B cell (primary cell): ENCODE measurements around the gene NUP58.

Experiments used
- EZH2 ChIP-seq: IDR thresholded peaks from 2 replicates; pipeline ENCODE4 v1.6.1; 2012; ENCODE audit warnings: borderline replicate concordance, low read depth, mild to moderate bottlenecking, moderate library complexity, low read length; ENCODE audit not compliant: insufficient read depth, poor library complexity, severe bottlenecking
- TF ChIP-seq, protein P1 (sequence below): fragments of 200-600 bp; IDR thresholded peaks from one replicate; pipeline ENCODE4 v1.8.0; 2022; ENCODE audit warnings: antibody characterized with exemption, mild to moderate bottlenecking

DNA sequence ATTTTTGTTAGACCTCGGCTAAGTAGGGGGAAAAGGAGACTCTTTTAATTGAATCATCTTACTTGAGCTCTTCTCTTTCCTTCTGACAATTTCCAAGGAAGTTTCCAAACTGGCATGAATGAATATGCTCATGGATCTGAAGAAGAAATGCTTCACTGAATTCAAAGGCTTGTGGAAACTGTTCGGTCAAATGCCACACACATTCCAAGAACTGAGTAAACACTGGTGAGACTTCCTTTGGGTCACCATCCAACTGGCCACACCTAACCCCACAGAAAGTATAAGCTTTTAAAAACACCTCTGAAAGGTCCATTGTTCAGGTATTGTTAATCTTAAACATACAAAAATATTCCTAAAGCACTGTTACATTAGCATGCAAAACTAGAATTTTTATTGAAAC, 47.7 kb upstream of the NUP58 start:
- TF ChIP-seq, protein P1, sequence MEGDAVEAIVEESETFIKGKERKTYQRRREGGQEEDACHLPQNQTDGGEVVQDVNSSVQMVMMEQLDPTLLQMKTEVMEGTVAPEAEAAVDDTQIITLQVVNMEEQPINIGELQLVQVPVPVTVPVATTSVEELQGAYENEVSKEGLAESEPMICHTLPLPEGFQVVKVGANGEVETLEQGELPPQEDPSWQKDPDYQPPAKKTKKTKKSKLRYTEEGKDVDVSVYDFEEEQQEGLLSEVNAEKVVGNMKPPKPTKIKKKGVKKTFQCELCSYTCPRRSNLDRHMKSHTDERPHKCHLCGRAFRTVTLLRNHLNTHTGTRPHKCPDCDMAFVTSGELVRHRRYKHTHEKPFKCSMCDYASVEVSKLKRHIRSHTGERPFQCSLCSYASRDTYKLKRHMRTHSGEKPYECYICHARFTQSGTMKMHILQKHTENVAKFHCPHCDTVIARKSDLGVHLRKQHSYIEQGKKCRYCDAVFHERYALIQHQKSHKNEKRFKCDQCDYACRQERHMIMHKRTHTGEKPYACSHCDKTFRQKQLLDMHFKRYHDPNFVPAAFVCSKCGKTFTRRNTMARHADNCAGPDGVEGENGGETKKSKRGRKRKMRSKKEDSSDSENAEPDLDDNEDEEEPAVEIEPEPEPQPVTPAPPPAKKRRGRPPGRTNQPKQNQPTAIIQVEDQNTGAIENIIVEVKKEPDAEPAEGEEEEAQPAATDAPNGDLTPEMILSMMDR = no peak
- no peak for TF ChIP-seq EZH2
